Activated CD4-positive, alpha-beta T cell treated with anti-CD3 and anti-CD28 coated beads for 1 hour (primary cell): Measurements from ENCODE around the gene RALGPS1.
"Not testable (repeated sequence)": the region's sequence is repeated elsewhere in the genome, so short reads cannot be mapped to it uniquely, and the experiment has no call there.

Experiments
- DNase-seq: peaks from one replicate; pipeline ENCODE4 v3.0.0-alpha.2; 2020

Gene RALGPS1

GRCh38 chr9:127162046-127162863 lies 247.7 kb downstream of the RALGPS1 start:
- DNase-seq, result no peak

- DNase-seq, result no peak
Observed at GRCh38 chr9:127162864-127163365, 248.3 kb downstream of the RALGPS1 start.

- DNase-seq, result no peak
Observed at GRCh38 chr9:127163409-127163808, 248.8 kb downstream of the RALGPS1 start.

- no peak for DNase-seq
Observed at GRCh38 chr9:127165116-127165515, 250.5 kb downstream of the RALGPS1 start.

- DNase-seq, result no peak
Observed at GRCh38 chr9:127166111-127166510, 251.5 kb downstream of the RALGPS1 start.

GRCh38 chr9:127166651-127167524 lies 252.3 kb downstream of the RALGPS1 start:
- DNase-seq, result no peak

GRCh38 chr9:127167560-127168326 lies 253.2 kb downstream of the RALGPS1 start:
- no peak for DNase-seq

- no peak for DNase-seq
Observed at GRCh38 chr9:127168756-127169574, 254.4 kb downstream of the RALGPS1 start.

- DNase-seq, result no peak
Observed at GRCh38 chr9:127169575-127169883, 254.9 kb downstream of the RALGPS1 start.

- no peak for DNase-seq
Observed at GRCh38 chr9:127170103-127170502, 255.5 kb downstream of the RALGPS1 start.

- no peak for DNase-seq
Observed at GRCh38 chr9:127170652-127171051, 256.1 kb downstream of the RALGPS1 start.

GRCh38 chr9:127171348-127171747 lies 256.8 kb downstream of the RALGPS1 start:
- not testable (repeated sequence) for DNase-seq

- no peak for DNase-seq
Observed at GRCh38 chr9:127172066-127172707, 257.6 kb downstream of the RALGPS1 start.

GRCh38 chr9:127173063-127173462 lies 258.5 kb downstream of the RALGPS1 start:
- no peak for DNase-seq

- no peak for DNase-seq
Observed at GRCh38 chr9:127174386-127175318, 260.1 kb downstream of the RALGPS1 start.

GRCh38 chr9:127175319-127175715 lies 260.7 kb downstream of the RALGPS1 start:
- DNase-seq, result no peak

GRCh38 chr9:127175764-127176163 lies 261.2 kb downstream of the RALGPS1 start:
- DNase-seq, result no peak

GRCh38 chr9:127176631-127177030 lies 262.0 kb downstream of the RALGPS1 start:
- no peak for DNase-seq

GRCh38 chr9:127177231-127177630 lies 262.6 kb downstream of the RALGPS1 start:
- DNase-seq, result no peak

- no peak for DNase-seq
Observed at GRCh38 chr9:127177665-127178265, 263.2 kb downstream of the RALGPS1 start.
